ENCODE results near the gene ACHE.
A peak's percentile ranks its signal among the peaks of the same experiment; 100 is the strongest.
"Not testable (repeated sequence)": the region's sequence is repeated elsewhere in the genome, so short reads cannot be mapped to it uniquely, and the experiment has no call there.

Gene ACHE

DNA sequence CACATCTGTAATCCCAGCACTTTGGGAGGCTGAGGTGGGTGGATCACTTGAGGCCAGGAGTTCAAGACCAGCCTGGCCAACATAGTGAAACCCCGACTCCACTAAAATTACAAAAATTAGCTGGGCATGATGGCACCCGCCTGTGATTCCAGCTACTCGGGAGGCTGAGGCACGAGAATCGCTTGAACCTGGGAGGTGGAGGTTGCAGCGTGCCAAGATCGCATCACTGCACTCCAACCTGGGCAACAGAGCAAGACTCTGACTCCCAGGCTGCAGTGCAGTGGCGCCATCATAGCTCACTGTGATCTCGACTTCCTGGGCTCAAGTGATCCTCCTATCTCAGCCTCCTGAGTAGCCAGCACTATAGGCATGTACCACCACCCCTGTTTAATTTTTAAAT is 40.8 kb downstream of the ACHE start:
- H3K4me3 ChIP-seq (ENCODE audit: low read depth in 1 of 2, low read length in 2 of 2); H3K27me3 ChIP-seq (ENCODE audit: low read depth, low read length); H3K27ac ChIP-seq (ENCODE audit: low read length); H3K9me3 ChIP-seq (ENCODE audit: control insufficient read depth in 1 of 2, low read length in 2 of 2): not testable (repeated sequence)
- H3K4me1 ChIP-seq (ENCODE audit: control insufficient read depth in 1 of 2, insufficient read depth in 2 of 2, low read length in 2 of 2): peaks cover 5 to 18% of the 10 kb centered on the region in 2 donors
- H3K36me3 ChIP-seq (ENCODE audit: control insufficient read depth in 1 of 2, insufficient read depth in 2 of 2, low read length in 2 of 2): peaks cover 2 to 24% of the 10 kb centered on the region in 2 donors

GRCh38 chr7:100854146-100854895 is 41.4 kb downstream of the ACHE start:
- H3K4me3 ChIP-seq (ENCODE audit: low read depth in 1 of 2, low read length in 2 of 2): no peak overlapping the region
- H3K27ac ChIP-seq (ENCODE audit: low read length): no peak overlapping the region
- H3K36me3 ChIP-seq (ENCODE audit: control insufficient read depth in 1 of 2, insufficient read depth in 2 of 2, low read length in 2 of 2): peaks cover 0 to 18% of the 10 kb centered on the region in 2 donors
- no peaks in the 10 kb centered on the region for H3K9me3 ChIP-seq (ENCODE audit: control insufficient read depth in 1 of 2, low read length in 2 of 2)
- peaks cover 5 to 18% of the 10 kb centered on the region in 2 donors for H3K4me1 ChIP-seq (ENCODE audit: control insufficient read depth in 1 of 2, insufficient read depth in 2 of 2, low read length in 2 of 2)
- H3K27me3 ChIP-seq (ENCODE audit: low read depth, low read length): no peaks in the 10 kb centered on the region

GRCh38 chr7:100852048-100852872 is 43.4 kb downstream of the ACHE start, which contains the start of gene SLC12A9:
Gene SLC12A9 (plus strand): TSS chr7:100852713. CDS start chr7:100854198, 1,485 bp downstream.
- H3K4me3 ChIP-seq (ENCODE audit: low read depth in 1 of 2, low read length in 2 of 2): peak within 1 kb of the TSS; percentile 80 to 86
- H3K27ac ChIP-seq (ENCODE audit: low read length): peak within 1 kb of the TSS; percentile 16
- H3K27me3 ChIP-seq (ENCODE audit: low read depth, low read length): no peaks in the 10 kb centered on the region
- no peaks in the 10 kb centered on the region for H3K9me3 ChIP-seq (ENCODE audit: control insufficient read depth in 1 of 2, low read length in 2 of 2)
- H3K36me3 ChIP-seq (ENCODE audit: control insufficient read depth in 1 of 2, insufficient read depth in 2 of 2, low read length in 2 of 2): peaks cover 0 to 6% of the 10 kb centered on the region in 2 donors
- H3K4me1 ChIP-seq (ENCODE audit: control insufficient read depth in 1 of 2, insufficient read depth in 2 of 2, low read length in 2 of 2): peaks cover 5 to 18% of the 10 kb centered on the region in 2 donors

- Histone ChIP-seq H3K27ac (ENCODE audit: low read length) (no peak overlapping the region), H3K4me3 (ENCODE audit: low read depth in 1 of 2, low read length in 2 of 2) (no peak overlapping the region), H3K4me1 (ENCODE audit: control insufficient read depth in 1 of 2, insufficient read depth in 2 of 2, low read length in 2 of 2) (peaks cover 5 to 8% of the 10 kb centered on the region in 2 donors), H3K36me3 (ENCODE audit: control insufficient read depth in 1 of 2, insufficient read depth in 2 of 2, low read length in 2 of 2) (no peaks in the 10 kb centered on the region), H3K27me3 (ENCODE audit: low read depth, low read length) (no peaks in the 10 kb centered on the region), H3K9me3 (ENCODE audit: control insufficient read depth in 1 of 2, low read length in 2 of 2) (no peaks in the 10 kb centered on the region)
Measured at GRCh38 chr7:100847360-100847759, 48.3 kb downstream of the ACHE start.

GRCh38 chr7:100840470-100841100 is 55.1 kb downstream of the ACHE start:
- no peaks in the 10 kb centered on the region for H3K36me3 ChIP-seq (ENCODE audit: control insufficient read depth in 1 of 2, insufficient read depth in 2 of 2, low read length in 2 of 2)
- no peaks in the 10 kb centered on the region for H3K27me3 ChIP-seq (ENCODE audit: low read depth, low read length)
- H3K4me3 ChIP-seq (ENCODE audit: low read depth in 1 of 2, low read length in 2 of 2): no peak overlapping the region
- H3K9me3 ChIP-seq (ENCODE audit: control insufficient read depth in 1 of 2, low read length in 2 of 2): no peaks in the 10 kb centered on the region
- no peak overlapping the region for H3K27ac ChIP-seq (ENCODE audit: low read length)
- peaks cover 0 to 3% of the 10 kb centered on the region in 2 donors for H3K4me1 ChIP-seq (ENCODE audit: control insufficient read depth in 1 of 2, insufficient read depth in 2 of 2, low read length in 2 of 2)
